ENCODE data around the gene CNNM3. TPM values are rescaled to one million over a fixed set of nuclear protein-coding genes. Genes with fewer than 3 reads are reported as not detected.

Gene CNNM3
- total and polyA plus RNA-seq, 4 donors = 10.0 to 19.8 (median 16.1) TPM

DNA sequence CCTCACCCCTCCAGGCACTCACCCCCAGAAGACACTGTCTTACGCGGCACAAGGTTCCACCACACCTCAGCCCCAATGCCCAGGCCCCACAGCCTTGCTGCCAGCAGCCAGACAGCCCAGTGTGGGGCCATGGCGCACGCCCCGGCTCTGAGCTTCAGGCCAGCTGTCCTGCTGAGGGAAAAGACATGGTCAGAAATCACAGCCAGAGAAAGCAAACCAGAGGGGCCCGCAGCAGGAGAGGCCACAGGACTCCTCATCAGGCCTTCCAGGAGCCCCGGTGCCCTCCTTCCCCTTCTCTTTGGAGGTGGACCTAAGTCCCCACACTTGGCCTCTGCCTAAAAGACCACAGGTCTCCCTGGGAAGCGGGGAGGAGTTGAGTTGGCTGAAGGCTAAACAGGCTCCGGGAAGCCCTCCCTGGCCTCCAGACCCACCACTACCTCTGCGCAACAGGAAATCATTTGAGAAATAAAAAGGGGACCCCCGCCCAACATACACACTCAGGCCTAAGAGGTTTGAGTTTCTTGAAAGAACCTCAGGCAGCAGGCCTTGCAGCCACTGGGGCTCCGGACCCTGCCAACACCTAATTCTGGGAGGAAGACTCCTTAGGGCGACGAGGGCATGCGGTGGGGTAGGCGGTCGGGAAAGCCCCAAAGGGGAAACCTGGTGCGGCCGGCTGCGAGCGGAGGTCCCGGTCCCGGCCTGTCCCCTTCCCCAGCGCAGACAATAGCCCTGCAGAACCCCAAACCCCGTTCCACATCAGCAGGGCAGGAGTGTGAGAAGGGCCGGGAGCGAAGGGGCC lies 51.9 kb downstream of the CNNM3 start (continued):
- no peak for TF ChIP-seq ATF3 (IDR thresholded peaks at IDR 0.05)
- no peak for TF ChIP-seq FOXA1 (IDR thresholded peaks at IDR 0.05)

DNA sequence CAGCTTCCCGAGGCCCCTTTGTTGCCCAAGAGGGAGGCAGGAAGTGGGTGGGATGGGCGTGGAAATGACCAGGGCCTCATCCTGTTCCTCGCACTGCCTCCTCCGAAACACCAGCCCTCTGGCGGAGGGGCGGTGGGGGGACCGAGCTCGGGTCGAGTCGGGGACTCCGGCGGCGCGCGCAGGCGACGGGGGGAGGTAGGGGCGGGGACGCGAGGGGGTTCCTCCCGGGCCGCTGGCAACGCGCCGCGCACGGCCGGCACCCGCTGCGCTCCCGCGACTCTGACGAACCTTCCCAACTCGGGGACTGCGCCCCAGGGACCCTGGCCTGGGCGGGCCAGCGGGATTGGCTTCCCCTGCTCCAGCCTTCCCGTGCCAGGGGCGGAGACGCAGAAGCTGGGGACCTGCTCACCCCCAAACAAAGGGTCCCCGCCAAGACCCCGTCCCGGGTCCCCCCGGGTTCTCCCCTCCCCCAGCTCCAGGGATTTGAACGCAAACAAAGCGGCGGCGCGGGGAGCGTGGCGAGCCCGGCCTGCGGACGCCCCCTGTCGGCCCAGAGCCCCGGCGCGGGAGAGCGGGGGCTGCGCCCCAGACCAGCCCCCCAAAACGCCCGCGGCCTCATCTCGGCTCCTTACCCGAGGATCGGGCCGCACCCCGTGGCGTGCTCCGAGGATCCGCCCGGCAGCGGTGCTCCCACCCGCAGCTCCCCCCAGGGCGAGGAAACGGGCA lies 52.6 kb downstream of the CNNM3 start:
- H3K4me3 ChIP-seq (ENCODE audit: low read depth in 1 of 3, low read length in 3 of 3) = peak overlapping the region; percentile 66 to 94 (median 87)
- DNase-seq (ENCODE audit: low spot score) = peak; percentile 79
- under 1% methylated on average over 76 of the region's 76 CpGs for WGBS
- TF ChIP-seq, protein P1, sequence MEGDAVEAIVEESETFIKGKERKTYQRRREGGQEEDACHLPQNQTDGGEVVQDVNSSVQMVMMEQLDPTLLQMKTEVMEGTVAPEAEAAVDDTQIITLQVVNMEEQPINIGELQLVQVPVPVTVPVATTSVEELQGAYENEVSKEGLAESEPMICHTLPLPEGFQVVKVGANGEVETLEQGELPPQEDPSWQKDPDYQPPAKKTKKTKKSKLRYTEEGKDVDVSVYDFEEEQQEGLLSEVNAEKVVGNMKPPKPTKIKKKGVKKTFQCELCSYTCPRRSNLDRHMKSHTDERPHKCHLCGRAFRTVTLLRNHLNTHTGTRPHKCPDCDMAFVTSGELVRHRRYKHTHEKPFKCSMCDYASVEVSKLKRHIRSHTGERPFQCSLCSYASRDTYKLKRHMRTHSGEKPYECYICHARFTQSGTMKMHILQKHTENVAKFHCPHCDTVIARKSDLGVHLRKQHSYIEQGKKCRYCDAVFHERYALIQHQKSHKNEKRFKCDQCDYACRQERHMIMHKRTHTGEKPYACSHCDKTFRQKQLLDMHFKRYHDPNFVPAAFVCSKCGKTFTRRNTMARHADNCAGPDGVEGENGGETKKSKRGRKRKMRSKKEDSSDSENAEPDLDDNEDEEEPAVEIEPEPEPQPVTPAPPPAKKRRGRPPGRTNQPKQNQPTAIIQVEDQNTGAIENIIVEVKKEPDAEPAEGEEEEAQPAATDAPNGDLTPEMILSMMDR (IDR thresholded peaks at IDR 0.05; ENCODE audit: low read depth, low read length, missing input control) = peak; percentile 46
- TF ChIP-seq RAD21 (IDR thresholded peaks at IDR 0.05) (peak in 1 of 2 donors; percentile 44), GABPA (IDR thresholded peaks at IDR 0.05 in 1 of 2, conservative IDR thresholded peaks at IDR 0.05 in 1 of 2) (peak in 1 of 2 donors; percentile 77), ZBTB33 (IDR thresholded peaks at IDR 0.05) (no peak), JUND (IDR thresholded peaks at IDR 0.05) (no peak), RXRA (IDR thresholded peaks at IDR 0.05) (peak in 1 of 2 donors; percentile 43), ATF3 (IDR thresholded peaks at IDR 0.05) (no peak), SP1 (IDR thresholded peaks at IDR 0.05) (peak; percentile 48), EGR1 (IDR thresholded peaks at IDR 0.05; ENCODE audit: low read depth in 2 of 2) (no peak), HNF4A (conservative IDR thresholded peaks at IDR 0.05) (no peak), TAF1 (conservative IDR thresholded peaks at IDR 0.05) (no peak), FOXA2 (IDR thresholded peaks at IDR 0.05) (no peak), NR2F2 (IDR thresholded peaks at IDR 0.05) (no peak), YY1 (IDR thresholded peaks at IDR 0.05) (no peak), HNF4G (IDR thresholded peaks at IDR 0.05) (no peak), FOXA1 (IDR thresholded peaks at IDR 0.05) (no peak)
- TF ChIP-seq, protein P2, sequence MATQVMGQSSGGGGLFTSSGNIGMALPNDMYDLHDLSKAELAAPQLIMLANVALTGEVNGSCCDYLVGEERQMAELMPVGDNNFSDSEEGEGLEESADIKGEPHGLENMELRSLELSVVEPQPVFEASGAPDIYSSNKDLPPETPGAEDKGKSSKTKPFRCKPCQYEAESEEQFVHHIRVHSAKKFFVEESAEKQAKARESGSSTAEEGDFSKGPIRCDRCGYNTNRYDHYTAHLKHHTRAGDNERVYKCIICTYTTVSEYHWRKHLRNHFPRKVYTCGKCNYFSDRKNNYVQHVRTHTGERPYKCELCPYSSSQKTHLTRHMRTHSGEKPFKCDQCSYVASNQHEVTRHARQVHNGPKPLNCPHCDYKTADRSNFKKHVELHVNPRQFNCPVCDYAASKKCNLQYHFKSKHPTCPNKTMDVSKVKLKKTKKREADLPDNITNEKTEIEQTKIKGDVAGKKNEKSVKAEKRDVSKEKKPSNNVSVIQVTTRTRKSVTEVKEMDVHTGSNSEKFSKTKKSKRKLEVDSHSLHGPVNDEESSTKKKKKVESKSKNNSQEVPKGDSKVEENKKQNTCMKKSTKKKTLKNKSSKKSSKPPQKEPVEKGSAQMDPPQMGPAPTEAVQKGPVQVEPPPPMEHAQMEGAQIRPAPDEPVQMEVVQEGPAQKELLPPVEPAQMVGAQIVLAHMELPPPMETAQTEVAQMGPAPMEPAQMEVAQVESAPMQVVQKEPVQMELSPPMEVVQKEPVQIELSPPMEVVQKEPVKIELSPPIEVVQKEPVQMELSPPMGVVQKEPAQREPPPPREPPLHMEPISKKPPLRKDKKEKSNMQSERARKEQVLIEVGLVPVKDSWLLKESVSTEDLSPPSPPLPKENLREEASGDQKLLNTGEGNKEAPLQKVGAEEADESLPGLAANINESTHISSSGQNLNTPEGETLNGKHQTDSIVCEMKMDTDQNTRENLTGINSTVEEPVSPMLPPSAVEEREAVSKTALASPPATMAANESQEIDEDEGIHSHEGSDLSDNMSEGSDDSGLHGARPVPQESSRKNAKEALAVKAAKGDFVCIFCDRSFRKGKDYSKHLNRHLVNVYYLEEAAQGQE (IDR thresholded peaks at IDR 0.05) = peak; percentile 28
- TF ChIP-seq, protein P3, sequence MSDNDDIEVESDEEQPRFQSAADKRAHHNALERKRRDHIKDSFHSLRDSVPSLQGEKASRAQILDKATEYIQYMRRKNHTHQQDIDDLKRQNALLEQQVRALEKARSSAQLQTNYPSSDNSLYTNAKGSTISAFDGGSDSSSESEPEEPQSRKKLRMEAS (IDR thresholded peaks at IDR 0.05) = no peak
- no peaks in the 10 kb centered on the region for H3K27me3 ChIP-seq (ENCODE audit: control insufficient read depth in 4 of 4, insufficient read depth in 4 of 4, low read length in 3 of 4)
- H3K36me3 ChIP-seq (ENCODE audit: control insufficient read depth in 4 of 4, insufficient read depth in 3 of 4, low read depth in 1 of 4, low read length in 3 of 4) = peaks cover 3 to 22% (median 6%) of the 10 kb centered on the region in 4 donors
- H3K9me3 ChIP-seq (ENCODE audit: control insufficient read depth in 4 of 4, low read length in 3 of 4) = no peaks in the 10 kb centered on the region
- H3K9ac ChIP-seq (ENCODE audit: low read depth in 1 of 2, low read length in 2 of 2) = peak overlapping the region; percentile 67 to 70
- peak overlapping the region; percentile 96 to 97 for H3K27ac ChIP-seq (ENCODE audit: low read depth in 1 of 2, low read length in 2 of 2)
- peaks cover 9 to 43% (median 35%) of the 10 kb centered on the region in 4 donors for H3K4me1 ChIP-seq (ENCODE audit: control insufficient read depth in 4 of 4, insufficient read depth in 4 of 4, low read length in 3 of 4)

Data from liver (tissue), 9 donors.